Measurements from ENCODE around the gene SPI1. TPM values are rescaled to one million over a fixed set of nuclear protein-coding genes. Genes with fewer than 3 reads are reported as not detected.

Gene SPI1
- total RNA-seq, 2 donors from 2014 or later = 7.5 to 23.1 TPM

- no peak for TF ChIP-seq CTCF (IDR thresholded peaks at IDR 0.05)
- Histone ChIP-seq H3K4me3 (peak overlapping the region; percentile 37 to 59), H3K9me3 (no peaks in the 10 kb centered on the region), H3K36me3 (no peaks in the 10 kb centered on the region), H3K4me1 (peaks cover 0 to 24% of the 10 kb centered on the region in 2 donors), H3K27me3 (no peaks in the 10 kb centered on the region), H3K27ac (peak overlapping the region; percentile 79 to 86)
- no peak for DNase-seq (ENCODE audit: low spot score)
Measured at GRCh38 chr11:47399860-47400767, 21.8 kb upstream of the SPI1 start.

- Histone ChIP-seq H3K27me3 (no peaks in the 10 kb centered on the region), H3K4me1 (peaks cover 0 to 36% of the 10 kb centered on the region in 2 donors), H3K27ac (no peak overlapping the region), H3K4me3 (no peak overlapping the region), H3K9me3 (no peaks in the 10 kb centered on the region), H3K36me3 (no peaks in the 10 kb centered on the region)
- no peak for DNase-seq (ENCODE audit: low spot score)
- TF ChIP-seq CTCF (IDR thresholded peaks at IDR 0.05) = no peak
Measured at GRCh38 chr11:47398551-47398950, 20.2 kb upstream of the SPI1 start.

GRCh38 chr11:47398011-47398410 is 19.7 kb upstream of the SPI1 start:
- no peak overlapping the region for H3K27ac ChIP-seq
- H3K9me3 ChIP-seq = no peaks in the 10 kb centered on the region
- no peak overlapping the region for H3K4me3 ChIP-seq
- no peak for DNase-seq (ENCODE audit: low spot score)
- H3K36me3 ChIP-seq = no peaks in the 10 kb centered on the region
- no peak for TF ChIP-seq CTCF (IDR thresholded peaks at IDR 0.05)
- H3K4me1 ChIP-seq = peaks cover 0 to 41% of the 10 kb centered on the region in 2 donors
- no peaks in the 10 kb centered on the region for H3K27me3 ChIP-seq

GRCh38 chr11:47396049-47396320 is 17.6 kb upstream of the SPI1 start:
- Histone ChIP-seq H3K27ac (peak overlapping the region; percentile 56 to 84), H3K36me3 (no peaks in the 10 kb centered on the region), H3K9me3 (no peaks in the 10 kb centered on the region), H3K4me1 (peaks cover 0 to 37% of the 10 kb centered on the region in 2 donors), H3K4me3 (no peak overlapping the region), H3K27me3 (no peaks in the 10 kb centered on the region)
- TF ChIP-seq CTCF (IDR thresholded peaks at IDR 0.05) = no peak
- DNase-seq (ENCODE audit: low spot score) = no peak

GRCh38 chr11:47395223-47396048 is 17.1 kb upstream of the SPI1 start:
- Histone ChIP-seq H3K27ac (peak overlapping the region; percentile 56 to 84), H3K4me3 (no peak overlapping the region), H3K9me3 (no peaks in the 10 kb centered on the region), H3K27me3 (no peaks in the 10 kb centered on the region), H3K4me1 (peaks cover 0 to 31% of the 10 kb centered on the region in 2 donors), H3K36me3 (no peaks in the 10 kb centered on the region)
- TF ChIP-seq CTCF (IDR thresholded peaks at IDR 0.05) = no peak
- DNase-seq (ENCODE audit: low spot score) = no peak
